Measurements from ENCODE around the gene AGAP5. TPM values are rescaled to one million over a fixed set of nuclear protein-coding genes. Genes with fewer than 3 reads are reported as not detected.

The AGAP5 gene
- total RNA-seq, 4 donors from 2014 or later, result 0.77 to 11.2 (median 3.7) TPM

- H3K36me3 ChIP-seq, result no peaks in the 10 kb centered on the region
- no peaks in the 10 kb centered on the region for H3K27me3 ChIP-seq
- intact Hi-C loops (cut with DNase I; ENCODE audit: low total_unique reads), result no loop called here
- DNase-seq, result no peak
- H3K27ac ChIP-seq, result no peak within 1 kb of the TSS
- H3K4me1 ChIP-seq, result no peaks in the 10 kb centered on the region
- TF ChIP-seq, protein P1, sequence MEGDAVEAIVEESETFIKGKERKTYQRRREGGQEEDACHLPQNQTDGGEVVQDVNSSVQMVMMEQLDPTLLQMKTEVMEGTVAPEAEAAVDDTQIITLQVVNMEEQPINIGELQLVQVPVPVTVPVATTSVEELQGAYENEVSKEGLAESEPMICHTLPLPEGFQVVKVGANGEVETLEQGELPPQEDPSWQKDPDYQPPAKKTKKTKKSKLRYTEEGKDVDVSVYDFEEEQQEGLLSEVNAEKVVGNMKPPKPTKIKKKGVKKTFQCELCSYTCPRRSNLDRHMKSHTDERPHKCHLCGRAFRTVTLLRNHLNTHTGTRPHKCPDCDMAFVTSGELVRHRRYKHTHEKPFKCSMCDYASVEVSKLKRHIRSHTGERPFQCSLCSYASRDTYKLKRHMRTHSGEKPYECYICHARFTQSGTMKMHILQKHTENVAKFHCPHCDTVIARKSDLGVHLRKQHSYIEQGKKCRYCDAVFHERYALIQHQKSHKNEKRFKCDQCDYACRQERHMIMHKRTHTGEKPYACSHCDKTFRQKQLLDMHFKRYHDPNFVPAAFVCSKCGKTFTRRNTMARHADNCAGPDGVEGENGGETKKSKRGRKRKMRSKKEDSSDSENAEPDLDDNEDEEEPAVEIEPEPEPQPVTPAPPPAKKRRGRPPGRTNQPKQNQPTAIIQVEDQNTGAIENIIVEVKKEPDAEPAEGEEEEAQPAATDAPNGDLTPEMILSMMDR (IDR thresholded peaks at IDR 0.05), result no peak
- no peak for TF ChIP-seq POLR2A (IDR thresholded peaks at IDR 0.05)
- H3K9me3 ChIP-seq, result no peaks in the 10 kb centered on the region
- H3K4me3 ChIP-seq, result no peak within 1 kb of the TSS
Measured at GRCh38 chr10:73655990-73656298, 42.0 kb downstream of the AGAP5 start, which contains the start of gene SYNPO2L. Gene SYNPO2L, minus strand, starts transcription at chr10:73656029. Its CDS starts 107 bp downstream, at chr10:73655922.

GRCh38 chr10:73655257-73655989 is 42.5 kb downstream of the AGAP5 start:
- no peak for DNase-seq
- Histone ChIP-seq H3K4me1 (peaks cover 0 to 2% of the 10 kb centered on the region in 2 donors), H3K4me3 (no peak overlapping the region), H3K27me3 (no peaks in the 10 kb centered on the region), H3K36me3 (no peaks in the 10 kb centered on the region), H3K27ac (no peak overlapping the region), H3K9me3 (no peaks in the 10 kb centered on the region)
- intact Hi-C loops (cut with DNase I; ENCODE audit: low total_unique reads), result no loop called here
- TF ChIP-seq, protein P1 (IDR thresholded peaks at IDR 0.05), result no peak
- TF ChIP-seq POLR2A (IDR thresholded peaks at IDR 0.05), result no peak

DNA sequence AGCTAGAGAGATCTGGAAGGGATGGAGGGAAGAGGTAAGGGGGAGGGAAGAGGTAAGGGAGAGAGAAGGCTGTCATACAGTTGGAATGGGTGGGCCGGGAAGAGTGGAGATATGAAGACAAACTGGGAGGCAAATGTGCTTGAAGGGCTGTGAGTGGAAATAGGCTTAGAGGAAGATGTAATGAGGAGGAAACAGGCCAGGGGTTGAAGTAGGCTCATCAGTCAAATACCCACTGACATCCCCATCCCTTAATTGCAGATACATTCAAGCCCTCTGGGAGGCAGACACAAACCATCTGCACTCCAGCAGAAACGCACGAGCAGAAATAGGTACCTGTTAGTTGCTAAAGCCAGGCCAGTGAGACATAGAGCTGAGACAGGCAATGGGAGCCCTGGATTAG is 44.2 kb downstream of the AGAP5 start:
- intact Hi-C loops (cut with DNase I; ENCODE audit: low total_unique reads), result no loop called here
- Histone ChIP-seq H3K4me3 (no peak overlapping the region), H3K9me3 (no peaks in the 10 kb centered on the region)

GRCh38 chr10:73653195-73653594 is 44.7 kb downstream of the AGAP5 start:
- H3K4me3 ChIP-seq, result no peak overlapping the region
- TF ChIP-seq POLR2A (IDR thresholded peaks at IDR 0.05), result no peak
- TF ChIP-seq, protein P1 (IDR thresholded peaks at IDR 0.05), result no peak
- intact Hi-C loops (cut with DNase I; ENCODE audit: low total_unique reads), result no loop called here
- no peaks in the 10 kb centered on the region for H3K27me3 ChIP-seq
- no peak for DNase-seq
- no peak overlapping the region for H3K27ac ChIP-seq
- peaks cover 0 to 2% of the 10 kb centered on the region in 2 donors for H3K4me1 ChIP-seq
- H3K9me3 ChIP-seq, result no peaks in the 10 kb centered on the region
- no peaks in the 10 kb centered on the region for H3K36me3 ChIP-seq

More for the DNA sequence above, 44.2 kb downstream of the AGAP5 start:
- Histone ChIP-seq H3K36me3 (no peaks in the 10 kb centered on the region), H3K4me1 (peaks cover 0 to 2% of the 10 kb centered on the region in 2 donors), H3K27me3 (no peaks in the 10 kb centered on the region), H3K27ac (no peak overlapping the region)
- no peak for DNase-seq
- TF ChIP-seq POLR2A (IDR thresholded peaks at IDR 0.05), result no peak
- TF ChIP-seq, protein P1 (IDR thresholded peaks at IDR 0.05), result no peak

- no peaks in the 10 kb centered on the region for H3K36me3 ChIP-seq
- H3K4me3 ChIP-seq, result no peak overlapping the region
- no peak overlapping the region for H3K27ac ChIP-seq
- no peaks in the 10 kb centered on the region for H3K9me3 ChIP-seq
- H3K27me3 ChIP-seq, result no peaks in the 10 kb centered on the region
- H3K4me1 ChIP-seq, result peaks cover 0 to 2% of the 10 kb centered on the region in 2 donors
- no peak for TF ChIP-seq POLR2A (IDR thresholded peaks at IDR 0.05)
- TF ChIP-seq, protein P1 (IDR thresholded peaks at IDR 0.05), result no peak
- intact Hi-C loops (cut with DNase I; ENCODE audit: low total_unique reads), result no loop called here
- no peak for DNase-seq
Measured at GRCh38 chr10:73650537-73651331, 47.2 kb downstream of the AGAP5 start.
